Retinal pigment epithelial cell (primary cell): ENCODE measurements around the gene FHOD3.

ENCODE experiments used
- DNase-seq: peaks from one replicate; pipeline ENCODE4 v3.0.0-alpha.2; 2010; ENCODE audit warnings: low read depth
- H3K4me3 ChIP-seq: 2 replicates; pipeline ENCODE4 v1.5.1; 2011; ENCODE audit warnings: mild to moderate bottlenecking, low read length, control low read depth, moderate library complexity
- CTCF ChIP-seq: conservative IDR thresholded peaks from 2 replicates; pipeline ENCODE4 v1.5.1; 2011; ENCODE audit warnings: low read depth, low read length, control low read depth, inconsistent platforms

The FHOD3 gene

DNA sequence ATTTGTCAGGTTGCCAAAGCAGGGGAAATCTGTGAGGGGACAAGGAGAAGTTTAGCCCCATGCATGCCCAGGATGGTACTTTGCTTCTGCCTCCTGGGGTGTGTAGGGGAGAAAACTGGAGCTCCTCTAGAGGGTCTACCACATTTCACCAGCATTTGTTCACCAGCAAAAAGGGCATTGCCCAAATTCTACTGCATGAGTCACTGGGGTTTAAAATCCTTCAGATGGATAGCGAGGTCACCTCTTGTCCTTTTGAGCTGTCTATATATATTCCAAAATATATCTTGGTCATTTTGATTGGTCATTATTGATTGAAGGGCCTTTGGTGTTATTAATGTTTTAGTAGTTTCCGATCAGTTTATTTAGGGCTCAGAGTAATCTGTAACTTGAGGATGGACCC, 18.7 kb downstream of the FHOD3 start:
- no peak overlapping the region for H3K4me3 ChIP-seq
- no peak for TF ChIP-seq CTCF
- DNase-seq: no peak

GRCh38 chr18:36321658-36322407, 24.3 kb downstream of the FHOD3 start:
- no peak for DNase-seq
- H3K4me3 ChIP-seq: no peak overlapping the region
- no peak for TF ChIP-seq CTCF

DNA sequence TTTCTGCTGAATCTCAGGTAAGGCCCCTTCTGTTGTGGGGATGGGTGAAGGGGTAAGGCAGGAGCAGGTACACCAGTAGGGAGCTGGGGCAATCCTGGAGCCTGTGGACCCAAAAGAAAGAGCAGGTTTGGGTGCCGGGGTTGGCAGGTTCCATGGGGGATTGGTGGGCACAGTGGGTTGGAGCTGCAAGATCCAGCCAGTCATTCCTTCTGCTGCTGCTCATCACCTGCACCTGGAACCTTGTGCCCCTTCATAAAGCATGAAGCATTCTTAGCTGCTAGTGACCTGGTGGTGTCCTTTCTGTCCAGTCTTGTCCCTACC, 24.9 kb downstream of the FHOD3 start:
- no peak overlapping the region for H3K4me3 ChIP-seq
- TF ChIP-seq CTCF: no peak
- no peak for DNase-seq

GRCh38 chr18:36322734-36323133, 25.2 kb downstream of the FHOD3 start:
- no peak for TF ChIP-seq CTCF
- no peak overlapping the region for H3K4me3 ChIP-seq
- no peak for DNase-seq

DNA sequence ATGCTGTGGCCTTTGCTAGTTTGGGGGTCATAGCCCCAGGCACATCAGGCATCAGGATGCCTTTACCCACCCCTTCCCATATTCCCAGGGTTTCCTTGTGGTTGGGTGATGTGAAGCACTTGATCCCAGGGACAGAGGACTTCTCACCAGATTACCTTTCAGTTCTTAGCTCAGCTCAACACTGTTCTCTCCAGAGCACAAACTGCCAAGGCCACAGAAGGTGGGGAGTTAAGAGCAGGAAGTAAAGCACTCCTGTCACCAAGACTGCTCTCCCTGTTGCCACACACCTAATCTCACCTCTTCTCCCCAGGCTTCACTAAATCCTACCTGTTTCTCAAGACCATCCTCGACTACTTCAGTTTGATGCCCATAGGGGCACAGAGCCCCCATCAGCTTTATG, 25.9 kb downstream of the FHOD3 start:
- H3K4me3 ChIP-seq: no peak overlapping the region
- DNase-seq: no peak
- no peak for TF ChIP-seq CTCF

- DNase-seq: no peak
- no peak for TF ChIP-seq CTCF
Observed at GRCh38 chr18:36325846-36326245, 28.3 kb downstream of the FHOD3 start.

GRCh38 chr18:36326771-36327170, 29.3 kb downstream of the FHOD3 start:
- no peak for TF ChIP-seq CTCF
- DNase-seq: no peak
- no peak overlapping the region for H3K4me3 ChIP-seq

More at GRCh38 chr18:36325846-36326245, 28.3 kb downstream of the FHOD3 start:
- H3K4me3 ChIP-seq: no peak overlapping the region
